ENCODE data around the gene SLC24A4.

GRCh38 chr14:92433407-92433806, 110.4 kb downstream of the SLC24A4 start:
- TF ChIP-seq, protein P1, sequence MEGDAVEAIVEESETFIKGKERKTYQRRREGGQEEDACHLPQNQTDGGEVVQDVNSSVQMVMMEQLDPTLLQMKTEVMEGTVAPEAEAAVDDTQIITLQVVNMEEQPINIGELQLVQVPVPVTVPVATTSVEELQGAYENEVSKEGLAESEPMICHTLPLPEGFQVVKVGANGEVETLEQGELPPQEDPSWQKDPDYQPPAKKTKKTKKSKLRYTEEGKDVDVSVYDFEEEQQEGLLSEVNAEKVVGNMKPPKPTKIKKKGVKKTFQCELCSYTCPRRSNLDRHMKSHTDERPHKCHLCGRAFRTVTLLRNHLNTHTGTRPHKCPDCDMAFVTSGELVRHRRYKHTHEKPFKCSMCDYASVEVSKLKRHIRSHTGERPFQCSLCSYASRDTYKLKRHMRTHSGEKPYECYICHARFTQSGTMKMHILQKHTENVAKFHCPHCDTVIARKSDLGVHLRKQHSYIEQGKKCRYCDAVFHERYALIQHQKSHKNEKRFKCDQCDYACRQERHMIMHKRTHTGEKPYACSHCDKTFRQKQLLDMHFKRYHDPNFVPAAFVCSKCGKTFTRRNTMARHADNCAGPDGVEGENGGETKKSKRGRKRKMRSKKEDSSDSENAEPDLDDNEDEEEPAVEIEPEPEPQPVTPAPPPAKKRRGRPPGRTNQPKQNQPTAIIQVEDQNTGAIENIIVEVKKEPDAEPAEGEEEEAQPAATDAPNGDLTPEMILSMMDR (IDR thresholded peaks at IDR 0.05) = no peak
- no peak for TF ChIP-seq POLR2A (IDR thresholded peaks at IDR 0.05)

Data from uterus (tissue), 2 donors.